Large intestine (tissue), 3 donors: ENCODE measurements around the gene RAB44. TPM values are rescaled to one million over a fixed set of nuclear protein-coding genes. Genes with fewer than 3 reads are reported as not detected.

ENCODE experiments used
- DNase-seq, 2 donors: peaks; one replicate each; pipeline versions ENCODE4 v3.0.0 to v3.0.0-alpha.2; 2013
- H3K27ac ChIP-seq: one replicate; pipeline ENCODE4 v1.5.1; 2013; ENCODE audit warnings: low read length
- H3K27me3 ChIP-seq: 2 replicates; pipeline ENCODE4 v1.6.1; 2013; ENCODE audit warnings: low read length; ENCODE audit not compliant: control insufficient read depth, insufficient read depth
- H3K36me3 ChIP-seq: 2 replicates; pipeline ENCODE4 v1.6.1; 2013; ENCODE audit warnings: low read length; ENCODE audit not compliant: control insufficient read depth, insufficient read depth
- H3K4me1 ChIP-seq: one replicate; pipeline ENCODE4 v1.6.1; 2013; ENCODE audit warnings: low read length; ENCODE audit not compliant: control insufficient read depth, insufficient read depth
- H3K4me3 ChIP-seq: one replicate; pipeline ENCODE4 v1.5.1; 2013; ENCODE audit warnings: low read length
- H3K9me3 ChIP-seq: one replicate; pipeline ENCODE4 v1.6.1; 2013; ENCODE audit warnings: mild to moderate bottlenecking, low read depth, low read length, moderate library complexity; ENCODE audit not compliant: control insufficient read depth
- WGBS: methylation state at CpG from one replicate; pipeline ENCODE4 v1.1.5; 2013; ENCODE audit warnings: low lambda C conversion rate; ENCODE audit not compliant: insufficient coverage; 5-methylcytosine and 5-hydroxymethylcytosine counted together
- polyA plus RNA-seq: library from polyadenylated mRNA; unstranded; fragments of 120-200 nt; gene quantifications from one replicate; pipeline ENCODE4 v1.2.1, GENCODE V29; 2013

RAB44 gene
- polyA plus RNA-seq, 1 donor: 0.04 TPM

DNA sequence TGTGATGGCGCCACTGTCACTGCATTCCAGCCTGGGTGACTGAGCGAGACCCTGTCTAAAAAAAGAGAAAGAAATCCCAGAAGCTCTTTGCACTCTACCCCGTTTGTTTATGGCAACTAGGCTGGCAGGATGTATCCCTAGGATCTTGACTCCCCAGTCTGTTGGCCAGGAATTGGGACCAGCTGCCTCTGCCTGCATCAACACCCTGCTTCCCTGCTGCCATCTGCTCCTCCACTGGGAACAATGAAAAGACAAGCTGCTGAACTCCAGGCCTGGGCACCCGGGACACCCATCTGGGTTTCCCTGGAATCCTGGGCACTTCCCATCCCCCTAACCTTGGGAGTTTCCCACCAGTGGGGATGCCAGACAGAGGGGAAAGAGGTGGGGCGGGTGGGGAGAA, 76.7 kb downstream of the RAB44 start:
- H3K4me1 ChIP-seq: no peaks in the 10 kb centered on the region
- DNase-seq: no peak
- no CpG with 5 or more reads among the region's 5 CpGs for WGBS
- H3K36me3 ChIP-seq: no peaks in the 10 kb centered on the region
- no peak overlapping the region for H3K4me3 ChIP-seq
- no peak overlapping the region for H3K27ac ChIP-seq
- no peaks in the 10 kb centered on the region for H3K27me3 ChIP-seq
- no peaks in the 10 kb centered on the region for H3K9me3 ChIP-seq

DNA sequence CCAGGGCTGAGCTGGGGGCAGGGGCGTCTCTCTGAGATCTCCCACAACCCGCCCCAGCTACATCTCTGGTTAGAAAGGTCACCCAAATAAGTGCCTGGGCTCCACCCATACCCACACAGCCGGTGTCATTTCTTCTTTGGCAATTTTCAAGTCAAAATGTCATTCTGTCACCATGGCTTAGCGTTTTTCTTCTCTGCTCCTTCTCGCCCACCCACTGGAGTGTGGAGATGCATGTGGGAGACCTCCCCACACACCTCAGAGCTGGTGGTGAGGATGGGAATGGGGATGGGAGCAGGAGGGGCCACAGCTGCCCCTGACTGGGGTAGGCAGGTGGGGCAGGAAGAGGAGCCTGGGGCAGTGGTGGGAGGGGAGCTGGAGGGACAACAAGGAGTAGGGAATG, 78.5 kb downstream of the RAB44 start:
- no peak overlapping the region for H3K4me3 ChIP-seq
- no peaks in the 10 kb centered on the region for H3K27me3 ChIP-seq
- no peak overlapping the region for H3K27ac ChIP-seq
- peaks cover 12% of the 10 kb centered on the region for H3K4me1 ChIP-seq
- no peak for DNase-seq
- WGBS: no CpG with 5 or more reads among the region's 5 CpGs
- H3K9me3 ChIP-seq: no peaks in the 10 kb centered on the region
- H3K36me3 ChIP-seq: no peaks in the 10 kb centered on the region

DNA sequence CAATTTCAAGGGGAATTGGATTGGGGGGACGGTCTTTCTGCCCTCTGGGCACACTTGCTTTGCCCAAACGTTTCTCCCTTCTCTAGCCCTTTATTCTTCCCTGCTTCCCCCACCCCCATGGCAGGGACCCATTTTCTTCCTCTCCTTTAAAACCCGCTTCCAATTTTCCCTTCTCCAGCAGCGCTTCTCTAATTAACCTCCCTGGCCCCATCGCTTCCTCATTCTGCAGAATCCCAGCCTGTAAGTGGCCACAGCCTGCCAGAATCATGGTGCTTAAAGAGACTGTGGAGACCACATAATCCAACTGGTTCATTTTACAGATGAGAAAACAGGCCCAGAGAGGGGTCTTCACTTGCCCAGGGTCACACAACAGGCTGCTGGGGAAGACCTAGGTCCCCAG, 80.2 kb downstream of the RAB44 start:
- H3K27ac ChIP-seq: no peak overlapping the region
- H3K4me3 ChIP-seq: no peak overlapping the region
- no peaks in the 10 kb centered on the region for H3K36me3 ChIP-seq
- no peaks in the 10 kb centered on the region for H3K27me3 ChIP-seq
- no peak for DNase-seq
- H3K9me3 ChIP-seq: no peaks in the 10 kb centered on the region
- whole genome bisulfite sequencing: 73% methylated on average over 3 of the region's 5 CpGs
- H3K4me1 ChIP-seq: peaks cover 18% of the 10 kb centered on the region

DNA sequence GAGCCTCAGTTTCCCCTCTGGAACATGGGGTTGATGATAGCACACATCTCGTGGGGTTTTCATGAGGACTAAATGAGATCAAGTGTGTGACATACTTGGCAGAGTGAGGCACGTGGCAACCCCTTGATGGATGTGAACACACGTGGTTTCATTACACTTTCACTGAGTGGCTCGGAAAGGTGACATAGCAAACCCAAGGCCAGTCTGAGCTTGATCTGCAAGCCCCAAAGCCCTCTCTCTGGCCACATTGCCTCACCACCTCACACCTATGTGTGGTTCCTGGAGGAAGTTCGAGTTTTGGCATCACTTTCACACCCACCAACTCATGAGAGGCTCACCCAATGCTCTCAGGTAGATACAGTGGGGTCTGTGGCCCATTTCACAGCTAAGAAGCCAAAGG, 81.6 kb downstream of the RAB44 start:
- DNase-seq: no peak
- Histone ChIP-seq H3K27ac (no peak overlapping the region), H3K36me3 (no peaks in the 10 kb centered on the region), H3K27me3 (no peaks in the 10 kb centered on the region), H3K9me3 (no peaks in the 10 kb centered on the region), H3K4me3 (no peak overlapping the region), H3K4me1 (peaks cover 18% of the 10 kb centered on the region)
- no CpG with 5 or more reads among the region's 5 CpGs for WGBS

DNA sequence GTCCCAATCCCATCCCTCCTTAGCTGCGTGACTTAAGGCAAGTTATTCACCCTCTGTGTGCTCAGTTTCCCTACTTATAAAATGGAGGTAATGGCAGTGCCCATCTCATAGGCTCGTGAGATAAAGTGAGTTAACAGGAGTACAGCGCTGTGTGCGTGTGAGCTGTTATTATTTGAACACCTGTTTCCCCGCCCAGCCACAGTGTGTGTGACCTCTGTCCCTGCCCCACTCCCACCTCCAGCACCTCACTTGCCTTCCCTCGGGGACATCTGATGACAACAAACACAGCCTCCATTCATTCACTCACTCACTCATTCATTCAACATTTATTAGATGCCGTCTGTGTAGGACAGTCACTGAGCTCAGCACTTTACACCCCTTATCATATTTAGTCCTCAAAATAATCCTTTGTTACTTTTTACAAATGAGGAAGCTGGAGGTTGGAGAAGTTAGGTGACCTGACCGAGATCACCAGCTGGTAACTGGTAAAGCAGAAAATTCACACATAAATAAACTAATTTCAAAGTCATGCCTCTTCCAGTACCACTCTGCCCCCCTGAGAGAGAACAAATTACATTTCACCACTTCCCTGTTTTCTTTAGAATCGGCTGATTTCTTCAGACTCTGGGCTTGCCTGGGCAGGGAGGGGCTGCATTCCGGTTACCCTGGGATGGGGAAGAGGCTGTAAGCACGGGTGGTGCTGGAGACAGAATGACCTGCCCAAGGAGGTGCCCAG, 83.0 kb downstream of the RAB44 start:
- Histone ChIP-seq H3K36me3 (no peaks in the 10 kb centered on the region), H3K4me1 (peaks cover 18% of the 10 kb centered on the region), H3K27me3 (no peaks in the 10 kb centered on the region), H3K9me3 (no peaks in the 10 kb centered on the region), H3K27ac (no peak overlapping the region), H3K4me3 (no peak overlapping the region)
- no CpG with 5 or more reads among the region's 11 CpGs for WGBS
- DNase-seq: peak; percentile 47 to 78

DNA sequence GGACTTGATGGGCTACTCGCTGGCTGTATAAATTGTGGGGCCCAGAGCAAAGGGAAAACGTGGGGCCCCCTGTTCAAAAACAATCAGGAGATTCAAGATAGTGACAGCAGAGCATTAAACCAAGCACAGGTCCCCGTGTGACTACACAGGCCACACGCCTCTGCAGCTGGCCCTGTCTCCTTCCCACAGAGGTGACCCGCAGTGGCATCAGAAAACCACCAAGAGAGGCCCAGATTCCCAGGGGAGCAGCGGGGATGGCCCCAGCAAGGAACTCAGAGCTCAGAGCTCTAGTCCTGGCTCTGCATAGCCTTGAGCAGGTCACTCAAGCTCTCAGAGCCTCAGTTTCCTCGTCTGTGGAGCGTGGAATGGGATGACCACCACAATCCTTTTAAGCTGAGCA, 84.0 kb downstream of the RAB44 start:
- DNase-seq: no peak
- H3K4me3 ChIP-seq: no peak overlapping the region
- H3K9me3 ChIP-seq: no peaks in the 10 kb centered on the region
- peaks cover 18% of the 10 kb centered on the region for H3K4me1 ChIP-seq
- no peaks in the 10 kb centered on the region for H3K36me3 ChIP-seq
- H3K27me3 ChIP-seq: no peaks in the 10 kb centered on the region
- no CpG with 5 or more reads among the region's 8 CpGs for WGBS
- no peak overlapping the region for H3K27ac ChIP-seq

Other genes starting within 250 kb of the RAB44 start
- gene STK38, start 150.3 kb upstream of the RAB44 start, polyA plus RNA-seq: 43.3 TPM
- gene SRSF3, start 103.5 kb upstream of the RAB44 start, polyA plus RNA-seq: 438 TPM
- gene CDKN1A, start 19.1 kb upstream of the RAB44 start, polyA plus RNA-seq: 183 TPM
- gene CPNE5, start 141.6 kb downstream of the RAB44 start, polyA plus RNA-seq: 3.9 TPM
- 35.1 TPM for gene PPIL1, start 177.0 kb downstream of the RAB44 start, polyA plus RNA-seq
- gene C6orf89, start 188.1 kb downstream of the RAB44 start, polyA plus RNA-seq: 35.5 TPM